Dermis blood vessel endothelial cell (primary cell): ENCODE data around the gene NMRAL1. TPM values are rescaled to one million over a fixed set of nuclear protein-coding genes. Genes with fewer than 3 reads are reported as not detected.

Experiments used
- DNase-seq: peaks from one replicate; pipeline ENCODE4 v3.0.0; 2010
- total RNA-seq: library from RNA; depleted of rRNA; stranded (reverse); fragments of >200 nt; gene quantifications from 2 replicates; pipeline ENCODE4 v1.2.3, GENCODE V29; 2014

The NMRAL1 gene
- total RNA-seq, 1 donor from 2014 or later, result 65.2 TPM

GRCh38 chr16:4501071-4501478, 26.6 kb upstream of the NMRAL1 start:
- peak; percentile 74 for DNase-seq

- DNase-seq, result peak; percentile 82
Measured at GRCh38 chr16:4500272-4500671, 25.8 kb upstream of the NMRAL1 start.

- no peak for DNase-seq
Measured at GRCh38 chr16:4499196-4499555, 24.8 kb upstream of the NMRAL1 start.

GRCh38 chr16:4498546-4499195, 24.2 kb upstream of the NMRAL1 start:
- DNase-seq, result no peak

- no peak for DNase-seq
Measured at GRCh38 chr16:4496305-4496704, 21.9 kb upstream of the NMRAL1 start.

- DNase-seq, result no peak
Measured at GRCh38 chr16:4495766-4496165, 21.3 kb upstream of the NMRAL1 start.

GRCh38 chr16:4494746-4495490, 20.5 kb upstream of the NMRAL1 start:
- peak; percentile 39 for DNase-seq

GRCh38 chr16:4491898-4492297, 17.5 kb upstream of the NMRAL1 start:
- no peak for DNase-seq

GRCh38 chr16:4489030-4489429, 14.6 kb upstream of the NMRAL1 start:
- DNase-seq, result no peak

- no peak for DNase-seq
Measured at GRCh38 chr16:4488499-4488967, 14.1 kb upstream of the NMRAL1 start.

- peak; percentile 78 for DNase-seq
Measured at GRCh38 chr16:4487955-4488498, 13.6 kb upstream of the NMRAL1 start.

GRCh38 chr16:4486126-4486893, 11.9 kb upstream of the NMRAL1 start:
- DNase-seq, result no peak

GRCh38 chr16:4481963-4482362, 7.5 kb upstream of the NMRAL1 start:
- DNase-seq, result no peak

GRCh38 chr16:4481526-4481925, 7.1 kb upstream of the NMRAL1 start:
- no peak for DNase-seq

GRCh38 chr16:4477966-4478365, 3.5 kb upstream of the NMRAL1 start:
- DNase-seq, result peak; percentile 95

- DNase-seq, result peak; percentile 96
Measured at GRCh38 chr16:4475880-4476788, 1.7 kb upstream of the NMRAL1 start, which contains the start of gene HMOX2. Gene HMOX2, plus strand, starts transcription at chr16:4476398. Its CDS starts 29,127 bp downstream, at chr16:4505525.

GRCh38 chr16:4472880-4473279, 1.5 kb downstream of the NMRAL1 start:
- no peak for DNase-seq

- DNase-seq, result no peak
Measured at GRCh38 chr16:4471869-4472268, 2.6 kb downstream of the NMRAL1 start.

- DNase-seq, result no peak
Measured at GRCh38 chr16:4468972-4469371, 5.5 kb downstream of the NMRAL1 start.

- no peak for DNase-seq
Measured at GRCh38 chr16:4467916-4468315, 6.5 kb downstream of the NMRAL1 start.

- DNase-seq, result no peak
Measured at GRCh38 chr16:4465977-4466779, 8.2 kb downstream of the NMRAL1 start.
